Measurements from ENCODE around the gene DLX1.
"Not testable (repeated sequence)": the region's sequence is repeated elsewhere in the genome, so short reads cannot be mapped to it uniquely, and the experiment has no call there.

Gene DLX1

GRCh38 chr2:172065111-172065510, 20.2 kb upstream of the DLX1 start:
- no peak for DNase-seq

- DNase-seq, result peak; percentile 72
Observed at GRCh38 chr2:172066394-172066886, 18.9 kb upstream of the DLX1 start.

- not testable (repeated sequence) for DNase-seq
Observed at GRCh38 chr2:172067905-172068304, 17.4 kb upstream of the DLX1 start.

DNA sequence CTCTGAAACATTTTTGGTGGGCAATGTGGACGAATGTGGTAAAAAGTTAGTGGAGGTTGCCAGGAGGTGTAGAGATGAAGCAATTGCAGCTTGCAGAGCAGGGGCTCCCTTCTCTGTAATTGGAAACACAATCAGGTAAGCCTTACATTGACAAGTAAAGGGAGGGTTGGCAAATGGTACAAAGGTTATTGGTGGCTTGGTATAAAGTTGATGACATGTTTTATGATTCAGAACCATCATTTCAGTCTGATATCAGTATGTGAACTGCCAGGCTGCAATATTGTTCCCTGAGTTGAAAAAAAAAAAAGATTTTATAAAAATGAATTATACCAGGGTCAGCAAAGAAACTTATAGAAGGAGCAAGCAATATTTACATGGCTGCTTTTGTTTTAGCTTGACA, 14.4 kb upstream of the DLX1 start:
- DNase-seq, result no peak

DNA sequence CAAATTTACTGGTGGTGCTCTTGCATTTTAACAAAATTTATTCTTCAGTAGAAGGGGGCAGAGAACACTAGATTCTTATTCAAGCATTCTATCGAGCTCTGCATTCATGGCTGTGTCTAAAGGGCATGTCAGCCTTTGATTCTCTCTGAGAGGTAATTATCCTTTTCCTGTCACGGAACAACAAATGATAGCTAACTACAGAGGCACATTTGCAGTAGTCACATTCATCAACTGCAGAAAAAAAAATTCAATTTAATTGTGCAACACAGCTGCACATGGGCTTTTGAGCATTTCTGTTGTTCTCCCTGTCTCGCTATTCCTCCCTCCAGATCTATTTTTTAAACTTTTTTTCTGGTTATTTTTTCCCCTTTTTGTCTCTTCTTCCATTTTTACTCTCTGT, 13.0 kb upstream of the DLX1 start:
- DNase-seq, result peak; percentile 28

DNA sequence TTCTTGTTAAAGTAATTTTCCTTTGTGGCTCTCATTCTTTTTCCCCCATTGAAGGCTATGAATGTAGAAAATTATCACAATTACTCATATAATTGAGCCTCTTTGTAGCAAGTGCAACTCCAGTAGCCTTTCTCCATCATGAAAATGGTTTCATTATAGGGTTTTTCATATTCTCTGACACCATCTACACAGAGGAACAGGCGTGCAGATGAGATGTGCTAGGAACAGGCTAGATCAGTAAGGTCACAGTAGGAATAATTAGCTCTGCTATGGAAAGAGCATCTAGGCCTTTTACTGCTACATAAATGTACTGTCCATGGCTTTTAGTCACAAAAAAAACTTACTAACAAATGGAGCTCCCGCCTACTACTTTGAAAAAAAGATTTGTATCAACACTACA, 12.6 kb upstream of the DLX1 start:
- DNase-seq, result peak; percentile 17

GRCh38 chr2:172073518-172073917, 11.8 kb upstream of the DLX1 start:
- DNase-seq, result no peak

- no peak for DNase-seq
Observed at GRCh38 chr2:172074254-172074653, 11.1 kb upstream of the DLX1 start.

DNA sequence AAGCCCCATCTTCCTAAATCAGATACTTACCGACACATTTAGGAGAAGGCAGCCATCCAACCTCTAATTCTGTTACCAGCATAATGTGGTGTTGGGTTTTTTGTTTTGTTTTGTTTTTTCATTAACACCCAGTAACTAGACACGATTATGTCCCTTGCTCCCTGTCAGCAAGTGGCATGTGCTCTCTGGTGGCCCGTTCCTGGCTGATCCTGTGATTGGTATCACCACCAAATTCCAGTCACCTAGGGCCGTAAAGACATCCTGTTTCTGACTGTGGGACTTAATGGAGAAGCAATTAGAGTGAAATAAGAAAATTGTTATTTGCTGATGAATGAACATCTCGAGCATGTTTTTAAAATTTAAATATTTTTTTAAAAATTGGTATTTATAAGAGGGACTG, 5.9 kb upstream of the DLX1 start:
- peak; percentile 27 for DNase-seq

DNA sequence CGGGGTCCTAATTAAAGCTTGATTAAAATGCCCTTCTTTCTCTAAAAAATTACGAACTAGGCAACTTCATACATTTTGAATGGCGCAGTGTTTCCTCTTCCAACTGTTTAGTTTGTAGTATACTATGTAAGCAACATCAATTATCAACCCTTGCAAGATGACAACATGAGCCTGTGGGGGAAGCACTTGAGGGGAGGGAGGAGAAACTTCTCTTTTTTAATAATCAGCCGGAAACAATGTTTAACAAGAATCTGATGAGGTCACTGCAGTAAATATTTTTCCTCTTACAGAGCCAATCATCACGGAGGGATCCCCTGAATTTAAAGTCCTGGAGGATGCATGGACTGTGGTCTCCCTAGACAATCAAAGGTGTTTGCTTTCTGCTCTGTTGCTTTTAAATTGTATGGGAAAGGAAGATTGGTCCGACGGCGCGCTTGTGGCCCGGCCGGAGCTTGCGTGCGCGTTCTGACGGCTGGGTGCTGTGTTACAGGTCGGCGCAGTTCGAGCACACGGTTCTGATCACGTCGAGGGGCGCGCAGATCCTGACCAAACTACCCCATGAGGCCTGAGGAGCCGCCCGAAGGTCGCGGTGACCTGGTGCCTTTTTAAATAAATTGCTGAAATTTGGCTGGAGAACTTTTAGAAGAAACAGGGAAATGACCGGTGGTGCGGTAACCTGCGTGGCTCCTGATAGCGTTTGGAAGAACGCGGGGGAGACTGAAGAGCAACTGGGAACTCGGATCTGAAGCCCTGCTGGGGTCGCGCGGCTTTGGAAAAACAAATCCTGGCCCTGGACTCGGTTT, 5.3 kb upstream of the DLX1 start:
- peak; percentile 68 for DNase-seq

DNA sequence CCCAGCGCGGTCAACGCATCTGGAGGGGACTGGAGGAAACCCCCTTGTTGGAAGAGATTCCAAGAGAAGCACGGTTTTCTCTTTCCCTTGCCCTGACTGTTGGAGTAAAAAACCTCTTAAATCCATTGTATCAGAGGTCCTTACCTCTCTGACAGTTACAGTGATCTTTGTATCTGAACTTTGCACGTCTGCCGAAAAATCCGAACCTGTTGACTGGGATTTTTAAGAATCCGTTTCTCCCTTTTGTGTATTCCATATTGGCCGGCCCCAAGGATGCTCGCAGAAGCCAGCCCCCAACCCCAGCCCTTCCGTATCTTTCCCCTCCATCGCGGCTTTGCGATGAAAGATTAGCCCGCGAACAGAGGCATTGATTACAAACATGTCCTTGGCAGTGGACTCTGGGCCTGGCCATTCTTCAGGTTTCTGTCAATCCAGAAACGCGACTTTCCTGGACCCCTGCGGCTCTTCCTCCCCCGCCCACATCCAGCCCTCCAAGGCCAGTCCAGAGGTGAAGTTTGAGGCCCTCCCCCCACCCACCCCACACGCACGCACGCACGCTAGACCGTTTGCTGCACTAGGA, 4.6 kb upstream of the DLX1 start:
- no peak for DNase-seq

- DNase-seq, result peak; percentile 78
Observed at GRCh38 chr2:172081221-172082022, 3.9 kb upstream of the DLX1 start.

DNA sequence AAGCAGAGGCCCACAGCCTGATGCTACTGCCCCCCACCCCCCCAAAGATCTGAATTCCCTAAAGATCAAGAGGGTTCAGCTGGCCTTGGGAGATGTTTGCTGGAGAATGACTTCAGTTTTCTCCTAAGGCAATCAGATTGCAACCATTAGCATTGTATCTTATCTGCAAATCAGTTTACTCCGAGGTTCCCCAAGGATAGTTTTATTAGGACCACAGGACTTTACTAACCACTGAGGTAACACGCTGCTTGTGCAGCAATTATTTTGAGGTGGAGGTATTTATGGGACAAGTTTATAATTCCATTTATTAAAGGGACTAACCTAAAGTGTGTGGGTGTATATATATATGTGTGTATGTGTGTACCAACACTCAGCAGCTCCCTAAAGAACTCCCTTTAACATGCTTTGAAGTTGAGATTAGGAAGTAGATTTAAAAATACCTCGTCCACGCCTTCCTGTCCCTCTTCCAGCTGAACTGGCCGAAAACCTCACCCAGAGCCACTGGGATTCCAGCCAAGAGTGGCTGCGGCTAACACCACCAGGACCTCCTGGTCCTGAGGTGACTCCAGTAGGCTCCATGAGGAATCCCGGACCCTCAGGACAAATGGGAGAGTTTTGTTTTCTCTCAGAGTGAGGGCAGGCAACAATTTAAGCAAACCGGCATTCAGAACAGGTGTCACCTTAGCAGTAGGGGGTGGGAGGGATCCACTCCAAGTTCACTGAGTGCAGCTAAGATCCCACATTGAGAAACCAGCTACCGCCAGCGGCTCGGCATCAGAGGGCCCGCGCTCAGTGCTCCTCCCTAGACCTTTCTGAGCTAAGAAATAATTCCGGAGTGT, 3.0 kb upstream of the DLX1 start:
- DNase-seq, result peak; percentile 73

DNA sequence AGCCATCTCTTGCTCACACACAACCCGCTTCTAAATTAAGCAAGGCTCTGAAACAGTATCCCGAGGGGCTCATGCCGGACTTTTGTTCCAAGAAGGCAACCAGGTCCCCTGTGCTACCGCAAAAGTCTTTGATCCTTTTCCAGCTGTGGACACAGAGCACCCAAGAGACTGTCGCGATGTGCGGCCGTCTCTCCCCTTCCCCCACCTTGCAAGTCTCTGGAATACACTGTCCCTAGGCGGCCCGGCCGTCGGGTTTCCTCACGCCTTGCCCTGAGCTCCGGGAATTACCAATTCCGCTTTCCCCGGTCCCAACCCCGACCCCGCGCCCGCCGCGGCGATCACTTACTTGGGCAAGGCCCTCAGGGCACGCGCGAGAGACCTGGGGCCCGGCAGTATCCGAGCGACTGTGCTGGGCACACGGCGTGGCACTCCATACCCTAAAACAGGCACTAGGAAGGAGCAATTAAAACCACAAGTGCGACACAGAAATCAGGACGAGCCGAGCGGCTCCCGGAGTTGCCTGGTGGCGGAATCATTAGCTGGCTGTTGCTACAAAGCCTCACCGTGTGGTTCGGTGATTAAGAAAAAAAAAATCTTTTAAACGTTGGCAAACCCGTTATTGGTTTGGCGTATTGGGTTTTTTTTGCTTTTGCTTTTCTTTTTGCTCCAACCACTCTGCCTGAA, 2.2 kb upstream of the DLX1 start:
- DNase-seq, result peak; percentile 78

GRCh38 chr2:172083628-172084394, 1.5 kb upstream of the DLX1 start:
- peak; percentile 75 for DNase-seq

GRCh38 chr2:172084395-172084644, 987 bp upstream of the DLX1 start:
- DNase-seq, result no peak

DNA sequence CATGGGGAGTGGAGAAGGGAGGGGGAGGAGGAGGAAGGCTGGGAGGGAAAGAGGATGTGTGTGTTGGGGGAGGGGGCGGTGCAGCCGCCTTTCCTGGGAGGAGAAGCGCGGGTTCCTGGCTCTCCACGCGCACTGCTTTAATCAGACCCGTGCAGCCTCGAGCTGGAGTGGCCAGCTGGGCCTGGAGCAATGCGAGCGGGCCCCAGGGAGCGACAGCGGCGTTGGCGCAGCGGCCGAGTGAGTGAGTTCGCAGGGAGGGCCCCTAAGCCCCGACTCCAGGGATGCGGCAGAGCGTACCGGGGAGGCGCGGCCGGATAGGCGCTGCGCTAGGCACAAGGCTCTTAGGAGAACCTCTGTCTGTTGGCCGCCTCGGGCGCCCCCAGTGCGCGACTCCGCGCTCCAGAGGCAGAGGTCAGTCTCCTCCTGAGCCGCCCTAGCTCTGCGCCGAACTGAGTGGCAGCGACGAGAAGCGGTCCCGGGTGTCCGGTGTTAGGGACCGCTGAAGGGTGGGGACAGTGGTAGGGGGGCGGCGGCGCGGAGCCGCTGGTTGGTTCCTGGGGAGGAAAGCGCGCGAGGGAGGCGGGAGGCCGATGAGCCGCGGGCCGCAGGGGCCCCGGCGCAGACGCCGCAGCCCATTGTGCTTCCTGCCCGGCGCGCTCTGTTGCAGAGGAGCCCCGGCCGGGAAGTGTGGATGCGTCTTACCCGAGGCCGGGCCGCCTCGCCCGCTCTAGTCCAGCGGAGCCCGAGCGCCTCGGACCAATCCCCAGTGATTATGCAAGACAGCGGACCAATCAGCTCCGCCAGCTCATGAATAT, 455 bp upstream of the DLX1 start:
- DNase-seq, result peak; percentile 97

DNA sequence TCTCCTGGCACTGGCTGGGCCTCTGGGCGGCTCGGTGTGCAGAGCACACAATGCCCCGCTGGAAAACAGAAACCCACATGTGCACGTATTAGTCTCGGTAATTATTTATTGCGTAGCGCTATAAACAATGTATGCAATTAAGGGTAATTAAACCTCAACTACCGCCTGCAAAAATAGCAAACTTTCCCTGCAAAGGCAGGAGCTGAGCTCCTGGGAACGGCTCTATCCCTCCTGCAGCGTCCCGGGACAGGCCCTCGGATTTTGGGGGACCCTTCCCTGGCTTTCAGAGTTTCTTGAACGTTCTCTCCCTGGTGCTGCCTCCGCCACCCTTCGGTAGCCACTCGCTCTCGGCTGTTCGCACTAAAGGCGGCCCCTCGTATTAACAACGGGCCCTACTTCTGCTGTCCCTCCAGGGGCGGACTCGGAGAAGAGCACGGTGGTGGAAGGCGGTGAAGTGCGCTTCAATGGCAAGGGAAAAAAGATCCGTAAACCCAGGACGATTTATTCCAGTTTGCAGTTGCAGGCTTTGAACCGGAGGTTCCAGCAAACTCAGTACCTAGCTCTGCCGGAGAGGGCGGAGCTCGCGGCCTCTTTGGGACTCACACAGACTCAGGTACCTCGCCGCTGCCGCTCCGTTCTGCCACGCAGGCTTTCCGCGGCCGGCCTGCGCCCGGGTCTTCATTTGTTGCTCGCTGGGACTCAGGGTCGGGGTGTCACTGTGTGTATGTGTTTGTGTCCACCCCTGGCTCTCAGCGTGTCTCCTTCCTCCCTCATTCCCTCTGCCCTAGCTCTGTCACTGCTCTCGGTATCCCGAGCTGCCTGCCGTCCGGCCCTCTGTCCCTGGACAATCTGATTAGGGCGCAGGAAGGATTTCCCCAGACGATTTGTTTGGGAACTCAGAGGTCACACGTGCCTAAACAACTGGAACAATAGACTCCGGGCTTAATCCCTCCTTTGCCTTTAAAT, 1.2 kb downstream of the DLX1 start:
- DNase-seq, result peak; percentile 66

- DNase-seq, result peak; percentile 82
Observed at GRCh38 chr2:172087207-172087779, 2.0 kb downstream of the DLX1 start.

All from eye (tissue), 1 donor.